NCI-H146 treated with DMSO at 0.1 percent for 48 hours (cell line): ENCODE measurements around the gene HMGXB4.

Experiments used
- DNase-seq: peaks from one replicate; lab custom pipeline; 2025; ENCODE audit not compliant: unreplicated experiment; lab: John Stamatoyannopoulos, UW

The HMGXB4 gene

DNA sequence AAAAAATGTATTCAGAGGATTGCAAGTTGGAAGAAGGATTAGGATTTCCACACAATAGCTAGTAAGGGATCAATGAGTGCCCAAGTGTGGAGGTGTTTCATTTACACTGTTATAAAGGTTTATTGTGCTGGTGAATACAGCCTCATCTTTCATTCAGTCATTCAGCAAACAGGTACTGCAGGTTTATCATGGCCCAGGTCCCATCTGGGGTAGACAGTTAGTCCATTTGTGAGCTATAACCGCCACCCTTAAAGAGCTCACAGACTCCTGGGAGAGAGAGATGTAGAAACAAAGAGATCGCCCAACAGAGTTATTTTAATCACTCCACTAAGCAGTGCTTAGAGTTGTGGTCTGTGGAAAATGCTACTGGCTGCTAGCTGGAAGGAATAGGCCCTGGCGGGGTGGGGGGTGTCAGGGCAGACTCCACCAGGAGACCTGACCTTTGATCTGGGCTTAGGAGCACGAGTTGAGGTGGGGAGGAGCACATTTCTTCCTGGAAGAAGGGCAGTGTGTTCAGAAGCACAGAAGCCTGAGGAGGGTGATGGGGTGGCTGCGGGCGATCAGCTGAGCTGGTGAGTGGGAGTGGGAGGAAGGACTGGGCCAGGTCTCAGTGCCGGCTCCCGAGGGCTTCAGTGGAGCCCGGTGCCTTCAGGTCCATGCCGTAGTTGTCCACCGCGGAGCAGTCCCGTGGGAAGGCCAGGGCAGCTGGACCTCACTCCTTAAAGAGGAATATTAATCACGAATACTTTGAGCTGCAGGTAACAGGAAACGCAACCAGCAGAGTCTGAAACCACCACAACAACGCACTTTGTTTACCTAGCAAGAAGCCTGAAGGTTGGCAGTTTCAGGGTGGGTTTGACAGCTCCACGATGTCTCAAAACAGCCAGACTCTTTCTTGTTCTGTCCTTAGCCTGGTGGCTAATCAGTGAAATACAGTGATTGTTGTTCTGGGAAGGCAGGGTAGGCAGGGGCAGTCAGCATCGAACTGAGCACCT is 53.6 kb downstream of the HMGXB4 start:
- DNase-seq = no peak

- DNase-seq = no peak
These were observed 54.3 kb downstream of the HMGXB4 start for GRCh38 chr22:35311551-35311999.

DNA sequence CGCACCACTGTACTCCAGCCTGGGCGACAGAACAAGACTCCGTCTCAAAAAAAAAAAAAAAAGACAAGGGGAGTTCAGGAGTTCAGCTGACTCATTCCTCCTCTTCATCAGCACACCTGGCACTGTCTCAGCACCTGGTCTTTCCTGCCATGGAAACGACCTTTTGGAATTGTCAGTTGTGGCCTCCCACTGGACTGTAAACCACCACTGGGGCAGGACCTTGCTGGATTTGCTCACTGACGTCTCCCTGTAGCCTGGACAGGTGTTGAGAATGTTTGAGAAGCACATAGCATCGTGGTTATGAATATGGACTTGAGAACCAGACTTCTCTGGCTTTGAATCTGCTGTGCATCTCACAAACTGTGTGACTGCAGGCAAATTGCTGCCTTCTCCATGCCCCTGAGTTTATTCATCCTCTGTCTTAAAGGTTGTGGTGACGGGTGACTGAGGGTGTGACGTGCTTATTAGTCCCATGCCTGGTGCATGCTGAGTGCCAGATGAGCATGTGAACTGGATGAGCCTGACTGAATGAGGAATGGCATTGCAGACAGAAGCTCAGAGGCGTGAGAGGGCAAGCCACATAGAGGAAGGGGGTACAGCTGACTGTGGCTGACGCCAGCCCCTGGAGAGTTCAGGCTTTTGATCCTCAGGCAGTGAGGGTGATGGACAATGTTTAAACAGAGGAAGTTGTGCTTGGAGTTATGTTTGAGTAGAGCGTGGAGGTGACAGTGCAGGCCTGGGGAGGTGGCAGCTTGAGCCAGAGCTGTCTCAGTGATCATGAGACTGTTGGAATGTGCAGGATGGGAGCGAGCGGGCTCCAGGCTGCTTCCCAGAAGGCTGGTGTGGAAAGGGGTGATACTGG is 55.1 kb downstream of the HMGXB4 start:
- peak; percentile 78 for DNase-seq

DNA sequence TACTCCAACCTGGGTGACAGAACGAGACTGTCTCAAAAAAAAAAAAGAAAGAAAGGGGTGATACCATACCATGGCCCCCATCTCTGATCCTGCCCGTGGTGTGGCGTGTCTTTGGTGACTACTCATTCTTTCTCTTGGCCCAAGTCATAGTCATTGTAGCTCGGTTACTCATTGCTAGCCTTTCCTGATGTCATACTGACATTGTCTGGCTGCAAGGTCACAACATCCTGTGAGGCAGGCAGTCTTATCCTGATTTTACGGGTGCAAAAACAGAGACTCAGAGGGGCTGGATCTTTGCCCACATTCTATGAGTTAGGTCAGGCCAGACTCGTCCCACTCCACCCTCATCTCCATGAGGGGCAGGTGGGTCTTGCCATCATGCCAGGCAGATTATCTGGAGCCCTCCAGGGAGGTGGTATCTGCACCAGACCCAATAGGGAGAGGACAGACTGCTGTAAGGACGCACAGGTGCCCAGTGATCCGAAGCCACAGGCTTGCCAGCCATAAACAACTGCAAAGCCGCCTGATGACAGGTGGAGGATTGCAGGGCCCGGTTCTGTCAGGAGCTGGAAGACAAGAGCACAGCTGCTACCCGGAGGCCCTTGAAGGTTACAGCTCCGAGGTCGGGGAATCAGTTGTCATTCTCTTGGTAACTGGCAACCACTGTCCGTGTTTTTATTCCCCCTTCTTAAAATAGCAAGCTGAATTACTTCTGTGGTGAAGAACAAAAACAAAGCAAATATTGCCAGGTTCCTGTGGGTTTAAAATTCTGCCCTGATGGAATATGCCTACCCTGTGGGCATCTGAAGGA is 56.2 kb downstream of the HMGXB4 start:
- DNase-seq = peak; percentile 0

DNA sequence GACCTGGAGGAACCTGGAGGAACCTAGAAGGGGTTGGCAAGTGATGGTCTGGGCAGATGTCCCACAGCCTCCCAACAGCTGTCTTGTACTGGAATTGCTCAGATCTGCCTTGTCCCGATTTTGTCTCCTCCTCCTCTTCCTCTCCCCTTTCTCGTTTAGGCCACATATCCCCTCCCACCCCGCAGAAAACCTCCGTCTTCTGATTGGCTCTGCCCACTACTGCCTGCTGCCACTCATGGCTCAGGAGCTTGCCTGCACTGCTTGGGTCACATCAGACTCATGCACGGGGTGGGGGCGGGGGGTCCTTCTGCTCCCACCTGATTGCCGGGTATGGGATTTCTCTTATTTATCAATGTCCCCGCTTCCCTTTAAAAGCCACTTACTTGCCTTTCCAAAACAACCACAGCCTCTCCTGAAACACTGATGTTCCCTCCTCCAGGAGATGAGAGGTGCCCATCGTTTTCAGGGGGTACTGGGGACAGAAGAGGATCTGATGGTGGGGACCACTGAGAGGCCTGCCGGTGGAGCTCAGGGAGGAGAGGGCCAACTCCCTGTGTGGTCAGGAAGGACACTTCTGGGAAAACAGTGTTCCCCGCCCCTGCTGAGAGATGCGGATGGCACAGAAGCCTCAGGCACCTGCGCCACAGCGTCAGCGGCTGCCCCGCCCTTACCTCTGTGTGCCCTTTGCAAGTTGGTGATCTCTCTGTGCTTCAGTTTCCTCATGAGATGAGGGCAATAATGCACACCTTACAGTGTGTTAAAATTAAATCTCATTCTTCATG is 57.1 kb downstream of the HMGXB4 start:
- DNase-seq = no peak

- DNase-seq = no peak
These were observed 58.0 kb downstream of the HMGXB4 start for GRCh38 chr22:35315141-35315854.

- no peak for DNase-seq
These were observed 58.8 kb downstream of the HMGXB4 start for GRCh38 chr22:35315855-35316745.

- DNase-seq = no peak
These were observed 59.5 kb downstream of the HMGXB4 start for GRCh38 chr22:35316751-35317150.

- no peak for DNase-seq
These were observed 60.5 kb downstream of the HMGXB4 start for GRCh38 chr22:35317680-35318290.

DNA sequence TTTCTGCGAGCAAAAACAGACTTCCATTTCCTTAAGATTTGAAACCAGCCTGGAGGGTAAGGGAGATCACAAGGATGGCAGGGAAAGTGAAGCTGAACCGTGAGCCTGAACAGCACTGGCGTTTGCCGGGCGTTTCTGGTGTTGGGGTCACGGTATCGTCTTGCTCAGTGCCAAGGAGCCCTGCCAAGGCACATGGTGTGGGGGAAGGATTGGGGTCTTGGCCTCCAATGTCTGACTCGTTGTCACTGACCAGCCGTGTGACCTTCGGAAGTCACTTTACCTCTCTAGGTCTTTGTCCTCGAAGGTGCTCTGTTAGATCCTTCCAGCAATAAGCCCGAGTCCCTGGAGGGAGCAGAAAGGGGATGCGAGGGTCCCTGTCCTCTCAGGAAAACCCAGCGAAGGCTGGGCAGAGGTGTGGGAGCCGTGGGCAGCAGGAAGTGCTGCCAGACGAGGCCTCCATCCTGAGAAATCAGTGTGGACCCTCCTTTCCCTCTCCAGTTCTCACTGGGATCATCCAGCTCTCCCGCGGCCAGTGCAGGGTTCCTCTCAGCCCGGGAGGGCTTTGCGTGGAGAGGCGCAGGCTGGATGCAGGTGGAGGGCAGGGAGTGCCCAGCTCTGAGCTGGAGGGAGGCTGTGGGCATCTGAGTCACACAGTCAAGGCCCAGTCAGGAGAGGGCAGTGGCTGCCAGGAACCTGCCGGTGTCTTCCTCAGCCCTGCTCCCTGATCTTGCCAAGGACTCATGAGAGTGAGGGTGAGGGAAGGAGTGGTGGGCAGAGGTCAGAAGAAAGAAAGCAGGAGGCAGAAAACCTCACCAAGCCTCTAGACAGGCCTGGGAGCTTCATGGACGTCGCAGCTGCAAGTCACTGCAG is 61.3 kb downstream of the HMGXB4 start:
- DNase-seq = no peak

DNA sequence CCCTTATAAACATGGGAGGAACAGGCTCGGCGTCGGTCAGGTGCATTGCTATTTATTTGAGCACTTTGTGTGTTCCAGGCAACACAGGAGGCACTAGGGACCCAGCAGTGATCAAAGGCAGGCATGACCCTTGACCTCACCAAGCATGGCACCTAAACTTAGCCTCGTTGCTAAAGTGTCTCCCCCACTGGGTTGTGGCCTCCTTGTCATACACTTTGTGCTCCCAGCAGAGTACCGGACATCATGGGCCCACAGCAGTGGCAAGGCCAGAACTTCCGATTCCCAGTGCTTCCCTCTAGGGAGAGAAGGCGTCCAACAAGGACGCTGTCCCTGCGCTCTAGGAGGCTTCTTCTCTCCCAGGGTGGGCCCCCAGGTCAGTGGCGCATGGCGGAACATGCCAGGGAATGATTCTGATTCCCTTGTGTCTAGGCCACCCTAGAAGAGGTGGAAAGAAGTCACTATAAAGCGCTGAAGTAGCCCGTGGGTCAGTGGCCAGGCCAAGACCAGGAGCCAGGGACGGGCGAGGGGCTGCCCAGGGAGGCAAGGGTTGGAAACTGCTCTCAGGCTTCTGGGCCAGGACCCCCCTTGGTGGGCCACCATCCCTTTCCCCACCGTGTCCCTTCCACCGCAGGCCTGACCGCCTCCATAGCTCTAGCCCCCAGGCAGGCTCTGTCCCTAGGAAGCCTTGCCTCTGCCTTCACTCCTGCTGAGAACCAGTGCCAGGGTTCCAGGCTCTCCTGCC is 62.1 kb downstream of the HMGXB4 start:
- DNase-seq = no peak

DNA sequence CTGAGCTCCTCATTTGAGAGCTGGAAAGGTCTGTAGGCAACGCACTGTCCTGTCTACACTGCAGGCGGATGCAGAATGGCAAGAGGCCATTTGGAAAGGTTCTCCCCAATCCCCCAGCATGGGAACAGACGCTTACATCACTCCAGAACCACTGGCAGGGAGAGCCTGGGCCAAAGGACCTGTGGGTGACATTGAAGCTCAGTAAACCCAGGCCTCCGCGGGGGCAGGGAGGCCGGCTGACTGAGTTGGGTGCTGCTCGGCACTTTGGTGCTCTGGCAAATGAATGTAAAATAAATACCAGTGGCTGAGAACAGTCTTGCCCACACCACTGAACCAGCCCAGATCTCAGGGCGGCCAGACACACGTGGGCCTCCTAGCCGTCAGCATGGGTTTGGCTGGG is 64.8 kb downstream of the HMGXB4 start:
- no peak for DNase-seq

GRCh38 chr22:35322893-35323292 is 65.6 kb downstream of the HMGXB4 start:
- no peak for DNase-seq

DNA sequence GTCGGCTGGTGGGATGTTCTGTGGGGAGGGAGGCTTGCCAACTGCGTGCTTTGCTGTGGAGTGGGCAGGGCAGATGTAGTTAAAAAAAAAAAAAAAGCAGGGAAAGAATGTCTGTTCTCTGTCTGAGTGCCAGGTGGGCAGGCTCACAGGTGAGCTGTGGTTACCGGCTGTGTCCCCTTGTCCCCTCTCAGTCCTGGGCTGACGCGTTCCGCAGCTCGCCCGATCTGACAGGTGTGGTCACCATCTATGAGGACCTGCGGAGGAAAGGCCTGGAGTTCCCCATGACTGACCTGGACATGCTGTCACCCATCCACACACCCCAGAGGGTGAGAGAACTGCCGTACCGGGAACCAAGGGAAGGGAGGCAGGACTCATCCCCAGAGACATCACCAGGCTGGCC is 66.0 kb downstream of the HMGXB4 start:
- DNase-seq = no peak

GRCh38 chr22:35324067-35324466 is 66.8 kb downstream of the HMGXB4 start:
- DNase-seq = no peak

GRCh38 chr22:35324762-35325161 is 67.5 kb downstream of the HMGXB4 start:
- DNase-seq = no peak
